Body of pancreas (tissue), 4 donors: ENCODE results near the gene VWA2.
A peak's percentile ranks its signal among the peaks of the same experiment; 100 is the strongest.

Experiments
- POLR2A ChIP-seq, 3 donors: fragments of 450-650 bp; IDR thresholded peaks; one replicate each; pipeline ENCODE4 v1.6.1; 2016; ENCODE audit warnings: antibody characterized with exemption in 3 of 3, mild to moderate bottlenecking in 2 of 3
- TF ChIP-seq, protein P1 (sequence below), 7 experiments: fragments of 450-650 bp in 4 of 7; fragments of 200-600 bp in 3 of 7; sonication (generic) in 3 of 7; IDR thresholded peaks; one replicate each; pipeline ENCODE4 v1.5.1; 2016 to 2019; ENCODE audit warnings: antibody characterized with exemption in 7 of 7

DNA sequence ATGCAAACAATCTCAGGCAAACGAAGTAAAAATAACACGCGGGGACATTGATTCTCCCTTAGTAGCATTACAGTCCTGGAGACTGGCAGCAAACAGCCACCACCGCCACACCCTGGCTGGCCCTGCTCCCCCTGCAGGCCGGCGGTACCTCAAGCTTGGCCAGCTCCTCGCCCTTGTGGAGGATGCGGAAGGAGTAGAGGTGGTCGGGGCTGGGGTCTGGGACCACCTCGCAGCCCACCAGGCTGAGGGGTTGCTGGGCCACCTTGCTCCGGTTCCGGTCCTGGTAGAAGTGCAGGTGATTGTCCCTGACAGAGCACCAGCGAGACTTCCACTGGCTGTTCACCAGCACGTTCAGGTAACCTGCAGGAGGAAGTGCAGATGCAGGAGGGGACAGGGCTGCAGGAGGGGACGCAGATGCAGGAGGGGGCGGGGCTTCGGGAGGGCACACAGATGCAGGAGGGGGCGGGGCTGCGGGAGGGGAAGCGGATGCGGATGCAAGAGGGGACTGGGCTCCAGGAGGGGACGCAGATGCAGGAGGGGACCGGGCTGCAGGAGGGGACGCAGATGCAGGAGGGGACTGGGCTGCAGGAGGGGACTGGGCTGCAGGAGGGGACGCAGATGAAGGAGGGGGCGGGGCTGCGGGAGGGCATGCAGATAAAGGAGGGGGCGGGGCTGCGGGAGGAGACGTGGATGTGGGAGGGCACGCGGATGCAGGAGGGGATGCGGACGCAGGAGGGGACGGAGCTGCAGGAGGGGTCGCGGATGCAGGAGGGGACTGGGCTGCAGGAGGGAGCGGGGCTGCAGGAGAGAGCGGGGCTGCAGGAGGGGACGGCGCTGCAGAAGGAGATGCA is 65.7 kb downstream of the VWA2 start:
- TF ChIP-seq, protein P1, sequence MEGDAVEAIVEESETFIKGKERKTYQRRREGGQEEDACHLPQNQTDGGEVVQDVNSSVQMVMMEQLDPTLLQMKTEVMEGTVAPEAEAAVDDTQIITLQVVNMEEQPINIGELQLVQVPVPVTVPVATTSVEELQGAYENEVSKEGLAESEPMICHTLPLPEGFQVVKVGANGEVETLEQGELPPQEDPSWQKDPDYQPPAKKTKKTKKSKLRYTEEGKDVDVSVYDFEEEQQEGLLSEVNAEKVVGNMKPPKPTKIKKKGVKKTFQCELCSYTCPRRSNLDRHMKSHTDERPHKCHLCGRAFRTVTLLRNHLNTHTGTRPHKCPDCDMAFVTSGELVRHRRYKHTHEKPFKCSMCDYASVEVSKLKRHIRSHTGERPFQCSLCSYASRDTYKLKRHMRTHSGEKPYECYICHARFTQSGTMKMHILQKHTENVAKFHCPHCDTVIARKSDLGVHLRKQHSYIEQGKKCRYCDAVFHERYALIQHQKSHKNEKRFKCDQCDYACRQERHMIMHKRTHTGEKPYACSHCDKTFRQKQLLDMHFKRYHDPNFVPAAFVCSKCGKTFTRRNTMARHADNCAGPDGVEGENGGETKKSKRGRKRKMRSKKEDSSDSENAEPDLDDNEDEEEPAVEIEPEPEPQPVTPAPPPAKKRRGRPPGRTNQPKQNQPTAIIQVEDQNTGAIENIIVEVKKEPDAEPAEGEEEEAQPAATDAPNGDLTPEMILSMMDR (IDR thresholded peaks at IDR 0.05), result peak; percentile 28 to 62 (median 45)
- no peak for TF ChIP-seq POLR2A (IDR thresholded peaks at IDR 0.05)
